ENCODE measurements around the gene RGL1. TPM values are rescaled to one million over a fixed set of nuclear protein-coding genes. Genes with fewer than 3 reads are reported as not detected.

The RGL1 gene
- total RNA-seq, 3 donors from 2014 or later (not counting 1 experiment from before 2014, with no cell fraction given), result 0.16 to 0.52 (median 0.40) TPM

DNA sequence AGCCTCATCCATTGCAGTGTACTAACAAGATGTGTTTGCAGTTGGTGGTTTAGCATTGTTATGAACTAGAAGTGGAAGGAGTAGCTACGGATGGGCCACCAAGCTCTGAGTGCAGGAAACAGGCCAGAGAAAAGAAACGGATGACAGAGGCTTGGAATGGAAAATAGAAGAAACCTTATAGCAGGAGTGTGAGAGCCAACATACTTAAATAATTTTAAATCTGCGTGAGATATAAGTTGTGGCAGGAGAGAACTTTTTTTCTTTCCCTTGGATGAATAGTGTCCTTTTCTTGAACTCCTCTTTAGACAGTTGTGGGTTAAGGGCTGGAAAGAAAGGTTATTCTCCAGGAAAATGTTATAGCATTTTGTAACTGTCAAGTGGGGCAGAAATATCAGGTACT lies 54.2 kb downstream of the RGL1 start:
- H3K36me3 Mint-ChIP-seq, result no peaks in the 10 kb centered on the region
- no peaks in the 10 kb centered on the region for H3K4me1 ChIP-seq (ENCODE audit: control insufficient read depth, insufficient read depth, low read length)
- intact Hi-C loops (cut with micrococcal nuclease), result no loop called here
- ATAC-seq (no peak), DNase-seq (no peak)
- TF ChIP-seq, protein P1, sequence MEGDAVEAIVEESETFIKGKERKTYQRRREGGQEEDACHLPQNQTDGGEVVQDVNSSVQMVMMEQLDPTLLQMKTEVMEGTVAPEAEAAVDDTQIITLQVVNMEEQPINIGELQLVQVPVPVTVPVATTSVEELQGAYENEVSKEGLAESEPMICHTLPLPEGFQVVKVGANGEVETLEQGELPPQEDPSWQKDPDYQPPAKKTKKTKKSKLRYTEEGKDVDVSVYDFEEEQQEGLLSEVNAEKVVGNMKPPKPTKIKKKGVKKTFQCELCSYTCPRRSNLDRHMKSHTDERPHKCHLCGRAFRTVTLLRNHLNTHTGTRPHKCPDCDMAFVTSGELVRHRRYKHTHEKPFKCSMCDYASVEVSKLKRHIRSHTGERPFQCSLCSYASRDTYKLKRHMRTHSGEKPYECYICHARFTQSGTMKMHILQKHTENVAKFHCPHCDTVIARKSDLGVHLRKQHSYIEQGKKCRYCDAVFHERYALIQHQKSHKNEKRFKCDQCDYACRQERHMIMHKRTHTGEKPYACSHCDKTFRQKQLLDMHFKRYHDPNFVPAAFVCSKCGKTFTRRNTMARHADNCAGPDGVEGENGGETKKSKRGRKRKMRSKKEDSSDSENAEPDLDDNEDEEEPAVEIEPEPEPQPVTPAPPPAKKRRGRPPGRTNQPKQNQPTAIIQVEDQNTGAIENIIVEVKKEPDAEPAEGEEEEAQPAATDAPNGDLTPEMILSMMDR (IDR thresholded peaks at IDR 0.05), result no peak
- no peaks in the 10 kb centered on the region for H3K4me1 Mint-ChIP-seq
- 90% methylated on average over 3 of the region's 3 CpGs for WGBS (ENCODE audit: insufficient coverage)
- H3K27me3 ChIP-seq (ENCODE audit: control insufficient read depth, insufficient read depth, low read length), result no peaks in the 10 kb centered on the region
- no peaks in the 10 kb centered on the region for H3K36me3 ChIP-seq (ENCODE audit: control insufficient read depth, insufficient read depth, low read length)
- H3K27ac ChIP-seq (ENCODE audit: low read length), result no peak overlapping the region
- H3K4me3 ChIP-seq (ENCODE audit: low read length), result no peak overlapping the region
- peaks cover 12 to 16% of the 10 kb centered on the region in 2 donors for H3K27me3 Mint-ChIP-seq (ENCODE audit: low read depth in 2 of 2)
- H3K4me3 Mint-ChIP-seq, result no peak overlapping the region
- H3K27ac Mint-ChIP-seq, result no peak overlapping the region
- no peaks in the 10 kb centered on the region for H3K9me3 ChIP-seq (ENCODE audit: control insufficient read depth, insufficient read depth, low read length)
- H3K9me3 Mint-ChIP-seq, result no peaks in the 10 kb centered on the region

DNA sequence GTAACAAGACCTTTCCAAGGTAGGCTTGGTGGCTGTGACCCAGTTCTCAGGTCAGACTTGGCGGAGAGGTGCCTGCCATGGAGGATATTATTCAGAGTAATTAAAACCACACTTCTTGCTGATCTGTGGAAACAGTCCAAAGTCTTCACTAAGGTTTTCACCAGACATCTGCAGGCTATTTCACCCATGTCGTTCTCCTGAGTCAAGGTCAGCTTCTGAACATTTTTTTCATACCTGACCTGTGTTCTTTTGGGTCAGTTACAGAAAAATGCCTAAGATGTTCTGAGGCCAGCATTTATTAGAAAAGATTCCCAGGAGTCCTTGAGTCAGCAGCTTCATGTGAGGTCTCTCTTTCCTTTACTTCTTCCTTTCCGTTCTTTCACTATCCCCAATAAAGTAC lies 54.9 kb downstream of the RGL1 start:
- TF ChIP-seq, protein P1 (IDR thresholded peaks at IDR 0.05), result no peak
- no peak overlapping the region for H3K27ac ChIP-seq (ENCODE audit: low read length)
- no peaks in the 10 kb centered on the region for H3K27me3 ChIP-seq (ENCODE audit: control insufficient read depth, insufficient read depth, low read length)
- intact Hi-C loops (cut with micrococcal nuclease), result no loop called here
- no peaks in the 10 kb centered on the region for H3K36me3 Mint-ChIP-seq
- no peak overlapping the region for H3K27ac Mint-ChIP-seq
- ATAC-seq, result no peak
- no peaks in the 10 kb centered on the region for H3K36me3 ChIP-seq (ENCODE audit: control insufficient read depth, insufficient read depth, low read length)
- H3K9me3 Mint-ChIP-seq, result no peaks in the 10 kb centered on the region
- H3K9me3 ChIP-seq (ENCODE audit: control insufficient read depth, insufficient read depth, low read length), result no peaks in the 10 kb centered on the region
- H3K4me3 ChIP-seq (ENCODE audit: low read length), result no peak overlapping the region
- DNase-seq, result no peak
- 90% methylated on average over 3 of the region's 3 CpGs for WGBS (ENCODE audit: insufficient coverage)
- no peaks in the 10 kb centered on the region for H3K4me1 Mint-ChIP-seq
- no peaks in the 10 kb centered on the region for H3K4me1 ChIP-seq (ENCODE audit: control insufficient read depth, insufficient read depth, low read length)
- H3K4me3 Mint-ChIP-seq, result no peak overlapping the region
- H3K27me3 Mint-ChIP-seq (ENCODE audit: low read depth in 2 of 2), result peaks cover 12 to 21% of the 10 kb centered on the region in 2 donors

DNA sequence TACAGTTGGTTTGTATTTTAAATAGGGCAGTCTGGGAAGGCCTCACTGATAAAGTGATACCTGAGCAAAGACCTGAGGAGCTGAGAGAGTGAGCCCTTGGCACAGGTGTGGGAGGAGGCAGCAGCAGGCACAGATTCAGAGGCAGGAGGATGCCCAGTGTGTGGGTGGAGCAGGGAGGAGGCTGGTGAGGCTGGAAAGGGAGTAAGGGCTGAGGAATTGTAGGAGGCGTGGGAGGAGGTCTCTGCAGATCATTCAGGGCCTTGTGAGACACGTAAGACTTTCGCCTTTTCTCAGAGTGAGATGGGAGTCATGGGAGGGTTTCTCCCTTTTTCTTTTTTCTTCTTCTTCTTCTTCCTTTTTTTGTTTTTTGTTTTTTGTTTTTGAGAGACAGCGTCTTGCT lies 58.0 kb downstream of the RGL1 start:
- Histone ChIP-seq H3K4me3 (ENCODE audit: low read length) (no peak overlapping the region), H3K36me3 (ENCODE audit: control insufficient read depth, insufficient read depth, low read length) (no peaks in the 10 kb centered on the region), H3K27me3 (ENCODE audit: control insufficient read depth, insufficient read depth, low read length) (no peaks in the 10 kb centered on the region), H3K9me3 (ENCODE audit: control insufficient read depth, insufficient read depth, low read length) (no peaks in the 10 kb centered on the region), H3K27ac (ENCODE audit: low read length) (no peak overlapping the region), H3K4me1 (ENCODE audit: control insufficient read depth, insufficient read depth, low read length) (no peaks in the 10 kb centered on the region)
- no peaks in the 10 kb centered on the region for H3K9me3 Mint-ChIP-seq
- peaks cover 9 to 21% of the 10 kb centered on the region in 2 donors for H3K27me3 Mint-ChIP-seq (ENCODE audit: low read depth in 2 of 2)
- no peaks in the 10 kb centered on the region for H3K36me3 Mint-ChIP-seq
- DNase-seq (no peak), ATAC-seq (no peak)
- no peak overlapping the region for H3K27ac Mint-ChIP-seq
- intact Hi-C loops (cut with micrococcal nuclease), result no loop called here
- no peak overlapping the region for H3K4me3 Mint-ChIP-seq
- 100% methylated on average over 3 of the region's 4 CpGs for WGBS (ENCODE audit: insufficient coverage)
- TF ChIP-seq, protein P1 (IDR thresholded peaks at IDR 0.05), result no peak
- H3K4me1 Mint-ChIP-seq, result no peaks in the 10 kb centered on the region

DNA sequence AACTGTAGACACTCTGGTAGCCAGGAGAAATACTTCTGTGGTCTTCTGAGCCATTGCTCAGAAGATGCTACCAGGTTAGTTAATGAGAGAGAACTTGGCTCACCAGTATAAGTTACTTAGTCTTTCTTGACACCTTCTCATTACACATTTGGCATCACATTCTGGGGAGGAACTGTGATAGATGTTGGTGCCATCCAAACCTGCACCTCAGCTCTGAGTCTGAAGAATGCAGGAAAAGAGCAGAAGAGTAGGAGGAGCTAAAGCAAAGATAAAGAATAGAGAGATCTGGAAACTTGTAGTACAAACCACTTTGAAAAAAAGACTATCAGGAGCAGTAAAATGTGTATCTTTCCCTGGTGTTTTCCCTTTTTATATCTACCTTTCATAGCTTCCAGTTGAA lies 58.9 kb downstream of the RGL1 start:
- H3K9me3 Mint-ChIP-seq, result no peaks in the 10 kb centered on the region
- no peaks in the 10 kb centered on the region for H3K36me3 Mint-ChIP-seq
- Histone ChIP-seq H3K4me1 (ENCODE audit: control insufficient read depth, insufficient read depth, low read length) (no peaks in the 10 kb centered on the region), H3K36me3 (ENCODE audit: control insufficient read depth, insufficient read depth, low read length) (no peaks in the 10 kb centered on the region), H3K9me3 (ENCODE audit: control insufficient read depth, insufficient read depth, low read length) (no peaks in the 10 kb centered on the region), H3K27me3 (ENCODE audit: control insufficient read depth, insufficient read depth, low read length) (no peaks in the 10 kb centered on the region), H3K27ac (ENCODE audit: low read length) (no peak overlapping the region), H3K4me3 (ENCODE audit: low read length) (no peak overlapping the region)
- no peaks in the 10 kb centered on the region for H3K4me1 Mint-ChIP-seq
- ATAC-seq, result no peak
- H3K4me3 Mint-ChIP-seq, result no peak overlapping the region
- no peak for DNase-seq
- peaks cover 9 to 21% of the 10 kb centered on the region in 2 donors for H3K27me3 Mint-ChIP-seq (ENCODE audit: low read depth in 2 of 2)
- no peak overlapping the region for H3K27ac Mint-ChIP-seq
- TF ChIP-seq, protein P1 (IDR thresholded peaks at IDR 0.05), result no peak
- intact Hi-C loops (cut with micrococcal nuclease), result no loop called here

All from natural killer cell (primary cell).